Tongue (tissue), 3 donors: ENCODE measurements around the gene PLA2G6. TPM values are rescaled to one million over a fixed set of nuclear protein-coding genes. Genes with fewer than 3 reads are reported as not detected.

Experiments used
- DNase-seq: peaks from one replicate; pipeline ENCODE4 v3.0.0-alpha.2; 2015
- small RNA-seq: library from RNA; depleted of rRNA; stranded (forward); fragments of <200 nt; gene quantifications from one replicate; pipeline ENCODE3, GENCODE V24; 2014; ENCODE audit warnings: low replicate concordance
- total RNA-seq: library from RNA; depleted of rRNA; stranded (reverse); fragments of >200 nt; gene quantifications from one replicate; pipeline ENCODE4 v1.2.3, GENCODE V29; 2014

Gene PLA2G6
- total RNA-seq, 1 donor from 2014 or later: 15.3 TPM

DNA sequence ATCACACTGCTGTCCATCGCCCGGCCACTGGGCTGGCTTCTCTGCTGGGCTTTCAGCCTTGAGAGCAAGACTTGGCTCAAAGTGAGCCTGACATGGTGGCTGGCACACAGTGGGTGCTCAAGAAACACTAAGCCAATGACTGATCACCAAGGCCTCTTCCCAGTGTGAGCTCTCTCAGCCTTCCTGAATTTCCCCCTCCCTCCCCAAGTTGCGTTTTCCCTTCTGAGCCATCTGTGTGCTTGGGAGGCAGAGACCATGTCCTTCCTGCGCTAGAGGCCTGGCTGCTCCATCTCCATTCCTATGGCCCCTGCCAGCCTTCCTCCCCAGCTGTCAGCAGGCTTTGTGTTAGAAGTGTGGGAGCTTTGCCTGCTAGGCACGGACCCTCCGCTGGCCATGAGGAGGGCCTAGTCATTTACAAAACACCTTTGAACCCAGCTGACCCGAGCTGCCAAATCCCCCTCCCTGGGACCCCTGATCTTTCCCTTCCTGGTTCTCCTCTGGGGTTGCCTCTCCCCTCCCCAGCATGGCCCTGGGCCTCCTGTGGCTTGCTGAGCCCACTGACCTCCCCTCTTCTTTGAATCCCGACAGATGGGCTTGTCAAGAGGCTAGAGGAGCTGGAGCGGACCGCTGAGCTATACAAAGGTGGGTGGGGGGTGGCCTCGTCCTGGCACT is 111.2 kb downstream of the PLA2G6 start:
- DNase-seq: peak; percentile 51

DNA sequence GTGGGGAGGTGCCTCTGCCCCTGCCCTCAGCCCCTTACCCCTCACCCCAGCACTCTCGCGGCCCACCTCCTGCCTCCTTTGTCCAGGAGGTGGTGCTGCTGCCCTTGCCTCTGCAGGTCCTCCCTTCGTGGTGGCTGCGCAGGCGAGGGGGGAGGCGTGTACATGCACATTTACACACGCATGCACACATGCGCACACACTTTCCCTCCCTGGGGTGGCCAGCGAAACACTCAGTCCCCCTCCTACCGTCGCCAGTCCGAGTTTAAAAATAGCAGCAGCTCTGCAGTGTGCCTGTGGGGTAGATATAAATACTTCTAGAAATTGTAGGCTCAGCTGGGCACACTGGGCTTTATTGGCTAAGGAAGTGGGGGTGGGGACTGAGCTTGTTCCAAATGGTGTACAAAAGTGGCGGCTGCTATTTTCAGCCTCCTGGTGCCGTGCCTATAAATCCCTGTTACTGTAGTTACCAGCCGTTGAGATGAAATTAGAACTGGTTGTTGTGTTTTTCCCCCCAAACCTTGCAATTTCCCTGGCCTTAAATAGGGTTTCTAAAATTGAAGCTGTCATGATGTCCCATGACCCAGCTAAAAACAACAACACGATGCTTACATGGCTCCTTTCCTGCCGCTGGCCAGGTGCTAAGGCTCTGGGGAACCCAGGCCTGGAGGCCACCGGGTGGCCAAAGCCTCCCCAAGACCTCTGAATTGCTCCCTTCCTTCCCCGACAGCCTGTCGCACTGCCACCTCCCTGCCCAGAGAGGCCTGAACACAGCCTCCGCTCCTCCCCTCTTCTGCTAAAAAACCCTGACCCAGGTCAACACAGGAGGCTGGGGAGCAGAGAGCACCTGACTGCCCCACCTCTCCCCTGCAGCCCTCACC is 112.0 kb downstream of the PLA2G6 start:
- peak; percentile 86 for DNase-seq

DNA sequence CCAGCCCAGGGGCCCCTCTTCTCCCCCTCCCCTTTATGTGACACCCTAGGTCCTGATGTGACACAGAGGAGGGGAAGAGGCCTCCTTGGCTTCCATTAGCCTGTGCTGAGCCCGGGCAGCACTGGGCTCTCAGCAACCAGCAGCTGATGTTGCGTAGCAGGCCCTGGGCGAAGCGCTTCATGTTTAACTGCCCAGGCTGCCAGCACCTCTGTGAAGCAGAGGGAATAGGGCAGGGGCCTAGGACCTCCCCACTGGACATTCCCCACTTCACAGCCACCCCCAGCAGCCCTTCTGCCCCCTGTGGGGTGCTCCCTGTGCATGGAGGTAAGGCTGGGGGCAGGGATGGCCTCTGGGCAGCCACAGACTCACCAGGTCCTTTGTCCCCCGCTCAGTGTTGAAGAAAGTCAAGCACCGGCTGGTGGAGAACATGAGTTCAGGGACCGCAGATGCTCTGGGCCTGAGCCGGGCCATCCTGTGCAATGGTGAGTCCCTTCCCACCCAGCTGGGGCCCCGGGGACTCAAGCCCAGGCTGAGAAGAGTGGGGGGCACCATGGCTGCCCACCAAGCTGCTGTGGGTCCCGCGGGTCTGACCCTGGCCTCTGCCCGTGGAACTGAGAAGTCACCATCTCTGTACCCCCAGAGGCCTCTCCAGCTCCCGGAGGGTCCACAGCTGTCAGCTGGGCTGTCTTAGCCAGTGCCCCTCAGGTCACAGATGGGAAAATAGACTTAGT is 112.8 kb downstream of the PLA2G6 start:
- DNase-seq: no peak

DNA sequence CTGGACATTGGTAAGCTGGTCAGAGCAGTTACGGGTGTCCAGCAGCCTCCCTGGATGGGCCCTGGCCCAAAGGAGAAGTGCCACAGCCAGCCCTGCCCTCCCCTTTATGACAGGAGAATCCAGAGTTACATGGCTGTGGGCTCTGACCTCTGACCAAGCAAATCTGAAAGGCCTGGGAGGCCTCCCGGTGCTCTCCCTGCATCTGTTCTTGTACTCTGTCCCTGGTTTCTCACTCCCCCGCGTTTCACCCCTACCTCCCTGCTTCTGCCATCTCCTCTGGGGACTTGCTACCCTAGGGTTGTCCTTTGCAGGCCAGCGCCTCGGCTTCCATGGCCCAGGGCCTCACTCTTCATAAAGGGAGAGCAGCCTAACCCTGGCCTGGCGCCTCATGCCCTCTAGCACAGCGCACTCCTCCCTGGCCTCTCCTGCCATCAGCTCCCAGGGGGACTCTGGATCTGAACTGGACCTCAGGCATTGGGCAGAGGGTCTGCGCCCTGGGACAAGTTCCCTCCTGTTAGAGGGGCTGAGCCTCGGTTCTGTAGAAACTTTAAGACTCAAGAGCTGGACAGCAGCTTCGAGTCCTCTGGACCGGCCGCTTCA is 113.8 kb downstream of the PLA2G6 start:
- DNase-seq: no peak

DNA sequence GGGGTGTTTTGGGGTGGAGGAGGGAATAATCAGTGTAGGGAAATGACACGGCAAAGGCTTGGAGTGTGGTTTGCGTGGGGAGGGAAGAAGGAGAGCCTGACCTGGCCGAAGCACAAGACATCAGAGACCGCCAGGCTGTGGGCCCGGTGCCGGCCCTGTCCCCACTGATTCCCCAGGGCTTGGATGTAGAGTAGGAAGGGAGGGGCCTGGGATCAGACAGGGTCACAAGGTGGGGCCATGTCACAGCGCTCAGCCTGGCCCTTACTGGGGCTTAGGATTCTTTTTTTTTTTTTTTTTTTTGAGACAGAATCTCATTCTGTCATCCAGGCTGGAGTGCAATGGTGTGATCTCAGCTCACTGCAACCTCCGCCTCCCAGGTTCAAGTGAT is 114.6 kb downstream of the PLA2G6 start:
- DNase-seq: no peak

DNA sequence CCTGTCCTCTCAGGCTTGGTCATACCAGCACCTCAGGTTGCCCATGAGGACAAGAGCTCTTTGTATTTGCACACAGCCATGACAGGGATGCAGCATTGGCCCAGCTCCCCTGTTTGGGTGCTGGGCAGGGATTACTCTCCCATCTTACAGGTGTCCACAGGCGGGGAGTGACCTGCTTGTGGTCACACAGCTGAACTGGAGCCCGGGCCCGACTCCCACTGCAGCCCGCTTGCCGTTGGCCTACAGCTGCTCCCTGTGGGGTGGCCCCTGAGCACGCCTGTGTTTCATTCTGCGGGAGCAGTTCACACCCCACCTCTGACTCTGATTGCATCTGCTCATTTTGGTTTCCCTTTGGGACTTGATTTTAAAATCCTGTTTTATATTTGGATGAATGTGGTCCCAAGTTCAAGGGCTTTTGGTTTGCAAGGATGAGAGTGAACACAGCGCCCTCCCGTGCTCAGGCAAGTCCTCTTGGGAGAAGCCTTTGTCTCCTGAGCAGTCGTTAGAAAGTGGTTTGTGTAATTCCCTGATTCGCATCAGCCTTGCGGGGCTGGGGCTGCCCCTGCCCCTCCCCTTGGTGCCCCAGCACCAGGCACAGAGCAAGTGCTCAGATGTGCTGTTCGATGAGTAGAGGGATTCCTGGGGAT is 115.1 kb downstream of the PLA2G6 start:
- no peak for DNase-seq

DNA sequence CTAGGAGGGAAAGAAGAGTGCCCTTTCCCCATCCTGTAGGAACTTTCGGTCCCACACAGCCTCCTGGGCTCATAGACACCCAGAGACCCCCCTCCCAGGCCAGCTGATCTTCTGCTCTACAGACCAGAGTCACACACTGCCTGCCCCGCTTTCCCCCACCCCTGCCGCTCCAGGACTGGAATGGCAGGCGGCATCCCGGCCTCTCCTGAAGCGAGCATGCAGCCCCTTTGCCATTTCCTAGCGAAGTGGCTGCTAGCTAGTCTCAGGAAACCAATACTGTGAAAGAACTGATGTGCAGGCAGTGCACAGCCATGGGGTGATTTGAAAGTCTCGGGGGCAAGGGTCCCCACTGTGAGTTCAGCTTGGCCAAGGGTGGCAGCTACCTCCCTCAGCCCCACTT is 116.1 kb downstream of the PLA2G6 start:
- DNase-seq: no peak

DNA sequence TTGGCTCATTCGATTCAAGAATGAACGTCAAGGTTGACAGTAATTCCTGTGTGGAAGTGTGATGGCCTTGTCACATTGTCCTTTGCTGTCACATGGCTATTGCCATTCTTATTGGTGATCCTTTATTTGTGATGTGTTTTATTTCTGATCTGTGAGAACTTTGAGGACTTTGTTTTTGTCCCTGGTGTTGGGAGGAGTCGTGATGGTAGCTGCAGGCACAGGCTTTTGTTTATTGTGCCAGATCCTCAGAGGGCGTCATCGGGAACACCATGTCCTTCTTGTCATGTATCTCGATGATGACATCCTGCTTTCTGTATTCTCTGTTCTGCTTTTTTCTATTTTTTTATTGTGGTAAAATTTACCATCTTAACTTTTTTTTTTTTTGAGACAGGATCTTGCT is 118.8 kb downstream of the PLA2G6 start:
- no peak for DNase-seq

Small RNA genes within 50 kb of the gene (small RNA-seq; reads per million reads assigned to genes)
- gene RN7SL704P: not detected

Other genes with a start within 250 kb of the PLA2G6 start
- not detected for gene C22orf23, start 228.2 kb downstream of the PLA2G6 start, total RNA-seq
- 24.7 TPM for gene POLR2F, start 228.1 kb downstream of the PLA2G6 start, total RNA-seq
- 14.9 TPM for gene SOX10, start 197.3 kb downstream of the PLA2G6 start, total RNA-seq
- gene PICK1, start 124.4 kb downstream of the PLA2G6 start, total RNA-seq: 14.9 TPM
- gene SLC16A8, start 97.6 kb downstream of the PLA2G6 start, total RNA-seq: not detected
- gene BAIAP2L2, start 71.1 kb downstream of the PLA2G6 start, total RNA-seq: not detected
- gene MAFF, start 20.2 kb upstream of the PLA2G6 start, total RNA-seq: 20.9 TPM
- gene TMEM184B, start 91.2 kb upstream of the PLA2G6 start, total RNA-seq: 34.3 TPM
- gene CSNK1E, start 135.6 kb upstream of the PLA2G6 start, total RNA-seq: 107 TPM